HCT116 (cell line): Measurements from ENCODE around the gene IGFL4.

Source experiments
- ATF3 ChIP-seq: IDR thresholded peaks from 2 replicates; pipeline ENCODE4 v1.6.1; 2012
- EGR1 ChIP-seq: IDR thresholded peaks from 2 replicates; pipeline ENCODE4 v1.6.1; 2012; ENCODE audit warnings: low read depth
- EZH2 ChIP-seq: fragments of 200-600 bp; sonication (generic); IDR thresholded peaks from 2 replicates; pipeline ENCODE4 v1.6.1; 2017; ENCODE audit warnings: antibody characterized with exemption, mixed run types
- JUND ChIP-seq: IDR thresholded peaks from 2 replicates; pipeline ENCODE4 v1.6.1; 2012
- POLR2A ChIP-seq: IDR thresholded peaks from 2 replicates; pipeline ENCODE4 v1.7.0; 2011; ENCODE audit warnings: borderline replicate concordance; ENCODE audit not compliant: insufficient read depth, insufficient read length; ENCODE audit errors: extremely low read depth
- POLR2AphosphoS5 ChIP-seq: IDR thresholded peaks from 2 replicates; pipeline ENCODE4 v1.6.1; 2011; ENCODE audit warnings: mild to moderate bottlenecking, low read depth, low read length, moderate library complexity
- REST ChIP-seq: IDR thresholded peaks from 2 replicates; pipeline ENCODE4 v1.6.1; 2012; ENCODE audit warnings: low read depth
- ZBTB33 ChIP-seq: IDR thresholded peaks from 2 replicates; pipeline ENCODE4 v1.6.1; 2011; ENCODE audit warnings: mild to moderate bottlenecking, low read length, moderate library complexity; ENCODE audit not compliant: insufficient replicate concordance; ENCODE audit errors: extremely low read depth
- ZNF274 ChIP-seq: fragments of 200-500 bp; sonication (Bioruptor generic); IDR thresholded peaks from 2 replicates; pipeline ENCODE4 v1.6.1; 2014; ENCODE audit warnings: mild to moderate bottlenecking, low read depth, low read length, inconsistent platforms
- TF ChIP-seq, protein P1 (sequence below), 3 experiments: fragments of 200-600 bp in 1 of 3; sonication (generic) in 1 of 3; IDR thresholded peaks in 2 of 3; conservative IDR thresholded peaks in 1 of 3; 2 replicates each; pipeline ENCODE4 v1.5.1; 2012 to 2017; ENCODE audit warnings: low read depth in 2 of 3, low read length in 2 of 3, antibody characterized with exemption in 1 of 3, borderline replicate concordance in 1 of 3, control low read depth in 1 of 3, mild to moderate bottlenecking in 1 of 3, mixed read lengths in 1 of 3, mixed run types in 1 of 3, moderate library complexity in 1 of 3; ENCODE audit not compliant: insufficient read depth in 1 of 3
- TF ChIP-seq, protein P2 (sequence below): IDR thresholded peaks from 2 replicates; pipeline ENCODE4 v1.6.1; 2012

DNA sequence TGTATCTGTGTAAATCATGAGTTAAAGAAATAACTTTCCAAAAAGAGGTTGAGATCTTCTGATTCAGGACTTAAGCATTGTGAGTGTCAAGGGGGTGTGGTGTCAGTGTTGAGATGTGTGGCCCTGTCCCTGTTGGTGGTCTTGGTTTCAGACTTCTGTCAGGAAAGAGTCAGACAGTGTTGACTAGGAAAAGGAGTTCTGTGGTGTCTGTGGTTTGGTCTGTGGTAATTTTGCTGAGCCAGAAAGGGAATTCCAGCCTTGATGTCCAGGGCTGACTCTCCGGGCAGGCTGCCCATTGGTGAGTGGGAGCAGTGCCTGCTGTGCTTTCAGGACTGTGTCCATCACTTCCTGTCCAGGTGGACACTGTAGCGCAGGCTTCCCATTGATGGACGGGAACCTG lies 39.8 kb upstream of the IGFL4 start:
- TF ChIP-seq EZH2 (no peak), POLR2AphosphoS5 (no peak), POLR2A (no peak), ATF3 (no peak), JUND (no peak), ZNF274 (no peak), REST (no peak), ZBTB33 (no peak), EGR1 (no peak)
- TF ChIP-seq, protein P1, sequence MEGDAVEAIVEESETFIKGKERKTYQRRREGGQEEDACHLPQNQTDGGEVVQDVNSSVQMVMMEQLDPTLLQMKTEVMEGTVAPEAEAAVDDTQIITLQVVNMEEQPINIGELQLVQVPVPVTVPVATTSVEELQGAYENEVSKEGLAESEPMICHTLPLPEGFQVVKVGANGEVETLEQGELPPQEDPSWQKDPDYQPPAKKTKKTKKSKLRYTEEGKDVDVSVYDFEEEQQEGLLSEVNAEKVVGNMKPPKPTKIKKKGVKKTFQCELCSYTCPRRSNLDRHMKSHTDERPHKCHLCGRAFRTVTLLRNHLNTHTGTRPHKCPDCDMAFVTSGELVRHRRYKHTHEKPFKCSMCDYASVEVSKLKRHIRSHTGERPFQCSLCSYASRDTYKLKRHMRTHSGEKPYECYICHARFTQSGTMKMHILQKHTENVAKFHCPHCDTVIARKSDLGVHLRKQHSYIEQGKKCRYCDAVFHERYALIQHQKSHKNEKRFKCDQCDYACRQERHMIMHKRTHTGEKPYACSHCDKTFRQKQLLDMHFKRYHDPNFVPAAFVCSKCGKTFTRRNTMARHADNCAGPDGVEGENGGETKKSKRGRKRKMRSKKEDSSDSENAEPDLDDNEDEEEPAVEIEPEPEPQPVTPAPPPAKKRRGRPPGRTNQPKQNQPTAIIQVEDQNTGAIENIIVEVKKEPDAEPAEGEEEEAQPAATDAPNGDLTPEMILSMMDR (IDR thresholded peaks at IDR 0.05 in 2 of 3, conservative IDR thresholded peaks at IDR 0.05 in 1 of 3; ENCODE audit: borderline replicate concordance in 1 of 3, insufficient read depth in 1 of 3, low read depth in 2 of 3, low read length in 2 of 3) = no peak
- TF ChIP-seq, protein P2, sequence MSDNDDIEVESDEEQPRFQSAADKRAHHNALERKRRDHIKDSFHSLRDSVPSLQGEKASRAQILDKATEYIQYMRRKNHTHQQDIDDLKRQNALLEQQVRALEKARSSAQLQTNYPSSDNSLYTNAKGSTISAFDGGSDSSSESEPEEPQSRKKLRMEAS = peak; percentile 18; the same call in 1 of the 2 replicates
